Measurements from ENCODE around the gene MAPK10. TPM values are rescaled to one million over a fixed set of nuclear protein-coding genes. Genes with fewer than 3 reads are reported as not detected.

Gene MAPK10
- total RNA-seq, 2 experiments from 2014 or later, result 32.0 TPM; not detected in 1

- no peaks in the 10 kb centered on the region for H3K4me1 ChIP-seq (ENCODE audit: insufficient read depth, low read length, poor library complexity, severe bottlenecking)
- no peaks in the 10 kb centered on the region for H3K79me2 ChIP-seq (ENCODE audit: insufficient read depth, low read depth, low read length)
- TF ChIP-seq EZH2phosphoT487 (IDR thresholded peaks at IDR 0.05; ENCODE audit: borderline replicate concordance, low read depth, low read length) (no peak), CTCF (conservative IDR thresholded peaks at IDR 0.05; ENCODE audit: low read length) (no peak)
- H3K27ac ChIP-seq (ENCODE audit: low read depth, low read length, poor library complexity, severe bottlenecking), result no peak overlapping the region
- CTCF ChIA-PET (ENCODE audit: unreplicated experiment), result no interaction called here
- H3K4me3 ChIP-seq (ENCODE audit: low read depth, low read length, poor library complexity, severe bottlenecking), result no peak overlapping the region
- no peak overlapping the region for H3K4me2 ChIP-seq (ENCODE audit: low read length)
- DNase-seq (ENCODE audit: low spot score), result no peak
- BruUV-seq (replicated peaks), result no TSS peak
- no peaks in the 10 kb centered on the region for H3K9me3 ChIP-seq (ENCODE audit: low read length)
- H4K20me1 ChIP-seq (ENCODE audit: insufficient read depth, low read length), result no peaks in the 10 kb centered on the region
- no peaks in the 10 kb centered on the region for H3K36me3 ChIP-seq (ENCODE audit: insufficient read depth, low read length)
- POLR2A ChIA-PET, result interaction anchor here (0.6 kb wide), 1 partner anchor 108 kb away, joined by 3 read pairs; no protein-coding TSS in a partner anchor
- intact Hi-C loops (cut with micrococcal nuclease; ENCODE audit: unreplicated experiment), result no loop called here
- no peak overlapping the region for H2AFZ ChIP-seq (ENCODE audit: low read length)
- H3K9me2 ChIP-seq (ENCODE audit: insufficient read depth, low read length), result no peaks in the 10 kb centered on the region
These were observed 110.8 kb downstream of the MAPK10 start for GRCh38 chr4:86249074-86249473.

DNA sequence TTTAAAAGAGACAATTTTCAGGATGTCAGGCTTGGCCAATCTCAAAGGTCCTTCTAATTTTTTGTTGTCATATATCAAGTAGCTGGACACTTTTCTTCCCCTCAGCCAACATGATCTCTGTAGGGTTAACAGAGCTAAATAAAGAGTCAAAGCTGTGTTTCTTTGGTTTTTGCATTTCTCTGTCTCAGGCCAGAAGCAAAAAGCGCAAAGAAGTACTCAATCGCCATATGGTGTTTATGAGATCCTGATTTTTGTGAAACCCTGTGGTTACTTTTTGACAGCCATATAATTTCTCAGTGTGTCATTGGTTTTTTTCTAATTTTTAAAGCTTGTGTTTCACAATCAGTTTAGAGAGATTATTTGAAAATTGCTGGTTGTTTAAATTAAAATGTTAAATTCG lies 111.9 kb downstream of the MAPK10 start:
- H3K4me2 ChIP-seq (ENCODE audit: low read length), result no peak overlapping the region
- BruUV-seq (replicated peaks), result no TSS peak
- no peaks in the 10 kb centered on the region for H3K36me3 ChIP-seq (ENCODE audit: insufficient read depth, low read length)
- H3K4me3 ChIP-seq (ENCODE audit: low read depth, low read length, poor library complexity, severe bottlenecking), result no peak overlapping the region
- H3K4me1 ChIP-seq (ENCODE audit: insufficient read depth, low read length, poor library complexity, severe bottlenecking), result no peaks in the 10 kb centered on the region
- no peaks in the 10 kb centered on the region for H3K9me2 ChIP-seq (ENCODE audit: insufficient read depth, low read length)
- H3K79me2 ChIP-seq (ENCODE audit: insufficient read depth, low read depth, low read length), result no peaks in the 10 kb centered on the region
- DNase-seq (ENCODE audit: low spot score), result no peak
- H3K9me3 ChIP-seq (ENCODE audit: low read length), result no peaks in the 10 kb centered on the region
- H4K20me1 ChIP-seq (ENCODE audit: insufficient read depth, low read length), result no peaks in the 10 kb centered on the region
- POLR2A ChIA-PET, result interaction anchor here (0.6 to 1.1 kb wide), 2 partner anchors 14 to 47 kb away, joined by 3 read pairs; no protein-coding TSS in a partner anchor
- TF ChIP-seq CTCF (conservative IDR thresholded peaks at IDR 0.05; ENCODE audit: low read length), result no peak
- no peak for TF ChIP-seq EZH2phosphoT487 (IDR thresholded peaks at IDR 0.05; ENCODE audit: borderline replicate concordance, low read depth, low read length)
- CTCF ChIA-PET (ENCODE audit: unreplicated experiment), result no interaction called here
- intact Hi-C loops (cut with micrococcal nuclease; ENCODE audit: unreplicated experiment), result no loop called here
- no peak overlapping the region for H3K27ac ChIP-seq (ENCODE audit: low read depth, low read length, poor library complexity, severe bottlenecking)
- H2AFZ ChIP-seq (ENCODE audit: low read length), result no peak overlapping the region

GRCh38 chr4:86247320-86247719 lies 112.5 kb downstream of the MAPK10 start:
- no peaks in the 10 kb centered on the region for H3K79me2 ChIP-seq (ENCODE audit: insufficient read depth, low read depth, low read length)
- no peak overlapping the region for H3K27ac ChIP-seq (ENCODE audit: low read depth, low read length, poor library complexity, severe bottlenecking)
- no peaks in the 10 kb centered on the region for H3K9me3 ChIP-seq (ENCODE audit: low read length)
- CTCF ChIA-PET (ENCODE audit: unreplicated experiment), result no interaction called here
- TF ChIP-seq EZH2phosphoT487 (IDR thresholded peaks at IDR 0.05; ENCODE audit: borderline replicate concordance, low read depth, low read length) (no peak), CTCF (conservative IDR thresholded peaks at IDR 0.05; ENCODE audit: low read length) (no peak)
- no peak for DNase-seq (ENCODE audit: low spot score)
- no peaks in the 10 kb centered on the region for H3K36me3 ChIP-seq (ENCODE audit: insufficient read depth, low read length)
- no peaks in the 10 kb centered on the region for H4K20me1 ChIP-seq (ENCODE audit: insufficient read depth, low read length)
- H3K4me2 ChIP-seq (ENCODE audit: low read length), result no peak overlapping the region
- POLR2A ChIA-PET, result no interaction called here
- no peaks in the 10 kb centered on the region for H3K4me1 ChIP-seq (ENCODE audit: insufficient read depth, low read length, poor library complexity, severe bottlenecking)
- no peak overlapping the region for H3K4me3 ChIP-seq (ENCODE audit: low read depth, low read length, poor library complexity, severe bottlenecking)
- no TSS peak for BruUV-seq (replicated peaks)
- intact Hi-C loops (cut with micrococcal nuclease; ENCODE audit: unreplicated experiment), result no loop called here
- no peak overlapping the region for H2AFZ ChIP-seq (ENCODE audit: low read length)
- H3K9me2 ChIP-seq (ENCODE audit: insufficient read depth, low read length), result no peaks in the 10 kb centered on the region
